ENCODE data around the gene GSK3B. TPM values are rescaled to one million over a fixed set of nuclear protein-coding genes. Genes with fewer than 3 reads are reported as not detected.

GSK3B gene
- total and polyA plus RNA-seq, 2 donors (not counting 3 experiments of a cell fraction or from before 2014, with no cell fraction given): 22.1 to 50.1 TPM

DNA sequence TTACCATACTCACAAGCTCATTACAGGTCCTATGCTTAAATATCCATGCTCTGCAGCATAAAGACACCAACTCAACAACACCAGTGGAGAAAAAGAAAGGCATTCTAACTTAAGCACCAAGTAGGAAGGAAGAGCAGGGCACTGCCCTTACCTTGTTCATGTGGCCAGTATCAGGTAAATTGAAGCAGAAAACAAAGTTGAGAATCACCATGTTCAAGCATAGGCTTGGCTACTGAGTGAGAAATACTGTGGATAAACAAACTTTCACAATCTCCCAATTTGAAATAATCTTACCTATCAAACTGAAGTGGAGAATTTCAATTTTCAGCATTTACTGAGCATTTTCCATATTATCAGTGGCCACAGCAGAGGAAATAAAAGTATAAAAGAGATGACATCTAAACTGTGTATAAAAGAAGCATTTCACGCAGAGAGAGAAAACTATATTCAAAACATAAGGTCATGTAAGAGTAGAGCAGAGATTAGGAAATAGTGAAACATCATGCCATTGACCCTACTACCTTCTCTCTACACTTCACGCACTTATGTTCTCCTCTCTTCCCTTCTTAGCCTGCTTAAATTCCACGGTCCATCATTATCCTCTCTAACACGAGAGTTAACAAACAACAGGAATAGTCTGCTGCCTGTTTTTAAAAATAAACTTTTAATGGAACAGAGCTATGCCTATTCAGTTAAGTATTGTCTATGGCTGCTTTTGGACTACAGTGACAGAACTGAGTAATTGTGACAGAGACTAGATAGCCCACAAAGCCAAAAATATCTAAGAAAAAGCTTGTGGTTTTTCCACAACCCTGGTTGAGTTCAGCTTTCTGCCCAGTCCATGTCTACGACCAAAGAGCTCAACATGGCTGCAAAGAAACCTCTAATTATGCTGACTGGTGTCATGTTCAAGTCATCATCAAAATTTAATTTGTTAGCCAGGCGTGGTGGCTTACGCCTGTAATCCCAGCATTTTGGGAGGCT, 169.8 kb downstream of the GSK3B start:
- DNase-seq (ENCODE audit: low read depth, low spot score) (no peak), FAIRE-seq (no peak)
- TF ChIP-seq POLR2AphosphoS5 (IDR thresholded peaks at IDR 0.05; ENCODE audit: insufficient read depth, low read depth, low read length): no peak
- TF ChIP-seq CTCF (IDR thresholded peaks at IDR 0.05; ENCODE audit: extremely low read depth in 1 of 2, insufficient read depth in 1 of 2, low read depth in 1 of 2, low read length in 2 of 2): no peak
- H3K79me2 ChIP-seq (ENCODE audit: control insufficient read depth, insufficient read depth, low read length): peaks cover 48% of the 10 kb centered on the region
- ChIA-PET POLR2A (interaction anchor here (0.6 kb wide), 1 partner anchor 15 kb away, joined by 3 read pairs; no protein-coding TSS in a partner anchor), CTCF (interaction anchor here (0.6 kb wide), 1 partner anchor 263 kb away, joined by 3 read pairs; no protein-coding TSS in a partner anchor)
- H3K27me3 ChIP-seq (ENCODE audit: control insufficient read depth in 2 of 2, insufficient read depth in 2 of 2, low read length in 2 of 2): no peaks in the 10 kb centered on the region
- H3K9ac ChIP-seq (replicated peaks; ENCODE audit: extremely low read depth, insufficient read depth, low read length): no peak overlapping the region
- no peak overlapping the region for H2AFZ ChIP-seq (ENCODE audit: low read depth, low read length)
- H3K9me3 ChIP-seq (replicated peaks; ENCODE audit: control insufficient read depth, insufficient read depth, low read length): no peaks in the 10 kb centered on the region
- no peak overlapping the region for H3K4me3 ChIP-seq (replicated peaks in 1 of 3; ENCODE audit: insufficient read depth in 1 of 3, low read depth in 1 of 3, low read length in 3 of 3)
- BruUV-seq (replicated peaks): no TSS peak
- no peaks in the 10 kb centered on the region for H4K20me1 ChIP-seq (replicated peaks; ENCODE audit: control insufficient read depth, extremely low read depth, insufficient read depth, low read length)
- H3K9me1 ChIP-seq (replicated peaks; ENCODE audit: control insufficient read depth, extremely low read depth, insufficient read depth, low read length): no peaks in the 10 kb centered on the region
- dilution Hi-C loops (cut with MboI; ENCODE audit: extremely low pct_ligation_motif_present, low sequenced_read_pairs) (no loop called here), intact Hi-C loops (cut with micrococcal nuclease) (no loop called here)
- no peak overlapping the region for H3K27ac ChIP-seq (ENCODE audit: insufficient read depth, low read depth, low read length)
- H3K36me3 ChIP-seq (ENCODE audit: control insufficient read depth in 2 of 2, extremely low read depth in 1 of 2, insufficient read depth in 2 of 2, low read length in 2 of 2): no peaks in the 10 kb centered on the region
- H3K4me2 ChIP-seq (ENCODE audit: insufficient read depth, low read length): no peak overlapping the region
- no peaks in the 10 kb centered on the region for H3K4me1 ChIP-seq (ENCODE audit: control insufficient read depth, extremely low read depth, insufficient read depth, low read length)
